Right atrium auricular region (tissue), 2 donors: Measurements from ENCODE around the gene RMND1. TPM values are rescaled to one million over a fixed set of nuclear protein-coding genes. Genes with fewer than 3 reads are reported as not detected.

ENCODE experiments used
- DNase-seq: peaks from one replicate; pipeline ENCODE4 v3.0.0-alpha.2; 2019; ENCODE audit warnings: low spot score
- H3K27ac ChIP-seq, 2 donors: fragments of 200-600 bp; sonication (generic); 1 replicate in 1 of 2; 2 replicates in 1 of 2; pipeline ENCODE4 v1.5.1; 2016 to 2019
- H3K27me3 ChIP-seq, 2 donors: fragments of 200-600 bp; sonication (generic); one replicate each; pipeline versions ENCODE4 v1.5.1 to v1.6.0; 2017 to 2019
- H3K36me3 ChIP-seq: fragments of 200-600 bp; sonication (generic); one replicate; pipeline ENCODE4 v1.5.1; 2016
- H3K4me1 ChIP-seq, 2 donors: fragments of 200-600 bp; sonication (generic); one replicate each; pipeline versions ENCODE4 v1.5.1 to v1.6.0; 2017 to 2019
- H3K4me3 ChIP-seq, 2 donors: fragments of 200-600 bp; sonication (generic); 1 replicate in 1 of 2; 2 replicates in 1 of 2; pipeline ENCODE4 v1.5.1; 2017 to 2019; ENCODE audit warnings: mild to moderate bottlenecking in 1 of 2, moderate library complexity in 1 of 2
- H3K9me3 ChIP-seq, 2 donors: fragments of 200-600 bp; sonication (generic); one replicate each; pipeline ENCODE4 v1.5.1; 2019
- total RNA-seq, 2 donors: library from RNA; depleted of rRNA; stranded (reverse); fragments of >200 nt; gene quantifications; one replicate each; pipeline ENCODE4 v1.1.0, GENCODE V29; 2016
- TF ChIP-seq, protein P1 (sequence below), 2 donors: fragments of 200-600 bp; sonication (generic); IDR thresholded peaks; one replicate each; pipeline ENCODE4 v1.5.1; 2019; ENCODE audit warnings: antibody characterized with exemption in 2 of 2

RMND1 gene
- total RNA-seq, 2 donors from 2014 or later: 8.5 to 12.5 TPM

GRCh38 chr6:151428093-151428735 is 23.7 kb downstream of the RMND1 start:
- Histone ChIP-seq H3K9me3 (no peaks in the 10 kb centered on the region), H3K4me1 (no peaks in the 10 kb centered on the region), H3K27me3 (no peaks in the 10 kb centered on the region), H3K36me3 (peaks cover 35% of the 10 kb centered on the region), H3K4me3 (no peak overlapping the region), H3K27ac (no peak overlapping the region)
- TF ChIP-seq, protein P1, sequence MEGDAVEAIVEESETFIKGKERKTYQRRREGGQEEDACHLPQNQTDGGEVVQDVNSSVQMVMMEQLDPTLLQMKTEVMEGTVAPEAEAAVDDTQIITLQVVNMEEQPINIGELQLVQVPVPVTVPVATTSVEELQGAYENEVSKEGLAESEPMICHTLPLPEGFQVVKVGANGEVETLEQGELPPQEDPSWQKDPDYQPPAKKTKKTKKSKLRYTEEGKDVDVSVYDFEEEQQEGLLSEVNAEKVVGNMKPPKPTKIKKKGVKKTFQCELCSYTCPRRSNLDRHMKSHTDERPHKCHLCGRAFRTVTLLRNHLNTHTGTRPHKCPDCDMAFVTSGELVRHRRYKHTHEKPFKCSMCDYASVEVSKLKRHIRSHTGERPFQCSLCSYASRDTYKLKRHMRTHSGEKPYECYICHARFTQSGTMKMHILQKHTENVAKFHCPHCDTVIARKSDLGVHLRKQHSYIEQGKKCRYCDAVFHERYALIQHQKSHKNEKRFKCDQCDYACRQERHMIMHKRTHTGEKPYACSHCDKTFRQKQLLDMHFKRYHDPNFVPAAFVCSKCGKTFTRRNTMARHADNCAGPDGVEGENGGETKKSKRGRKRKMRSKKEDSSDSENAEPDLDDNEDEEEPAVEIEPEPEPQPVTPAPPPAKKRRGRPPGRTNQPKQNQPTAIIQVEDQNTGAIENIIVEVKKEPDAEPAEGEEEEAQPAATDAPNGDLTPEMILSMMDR (IDR thresholded peaks at IDR 0.05): no peak
- no peak for DNase-seq

DNA sequence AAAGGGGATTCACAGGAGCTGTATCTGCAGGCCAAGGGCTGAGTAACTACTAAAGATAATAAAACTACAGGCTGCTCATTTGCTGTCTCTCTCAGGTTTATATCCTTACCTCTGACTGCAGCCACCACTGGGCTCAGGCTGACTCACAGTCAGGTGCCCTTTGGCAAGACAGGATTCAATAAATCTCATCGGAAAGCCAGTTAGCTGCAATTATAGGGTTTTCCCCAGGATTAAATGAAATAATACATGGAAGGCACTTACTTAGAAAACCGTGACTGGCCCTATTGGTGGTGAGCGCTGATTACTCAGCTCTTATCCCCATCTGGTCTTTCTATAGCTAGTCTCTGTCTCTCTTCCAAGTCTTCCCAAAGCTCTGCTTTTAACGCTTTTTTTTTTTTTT is 26.4 kb downstream of the RMND1 start:
- TF ChIP-seq, protein P1 (IDR thresholded peaks at IDR 0.05): no peak
- H3K27ac ChIP-seq: no peak overlapping the region
- DNase-seq: no peak
- no peak overlapping the region for H3K4me3 ChIP-seq
- H3K4me1 ChIP-seq: no peaks in the 10 kb centered on the region
- H3K27me3 ChIP-seq: no peaks in the 10 kb centered on the region
- peaks cover 22% of the 10 kb centered on the region for H3K36me3 ChIP-seq
- no peaks in the 10 kb centered on the region for H3K9me3 ChIP-seq

DNA sequence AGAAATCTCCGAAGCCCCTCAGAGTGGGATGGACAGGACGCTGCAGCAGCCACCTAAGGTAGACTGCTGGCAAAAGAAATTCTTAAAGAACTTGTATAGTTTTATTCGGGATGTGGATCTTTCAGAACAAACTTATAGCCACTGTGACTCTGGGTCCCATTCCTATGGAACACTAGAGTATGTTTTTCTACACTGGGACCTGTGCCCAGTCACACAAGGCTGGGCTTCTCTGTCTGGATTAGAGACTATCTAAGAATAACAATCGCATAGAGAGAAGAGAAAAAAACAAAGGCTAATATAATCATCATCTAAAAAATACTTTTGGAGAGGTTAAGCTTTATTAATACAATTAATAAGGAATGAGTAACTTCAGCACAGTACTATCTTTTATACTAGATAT is 28.9 kb downstream of the RMND1 start:
- Histone ChIP-seq H3K36me3 (peaks cover 10% of the 10 kb centered on the region), H3K27ac (no peak overlapping the region), H3K27me3 (no peaks in the 10 kb centered on the region), H3K4me3 (no peak overlapping the region), H3K4me1 (no peaks in the 10 kb centered on the region), H3K9me3 (no peaks in the 10 kb centered on the region)
- no peak for DNase-seq
- TF ChIP-seq, protein P1 (IDR thresholded peaks at IDR 0.05): no peak

DNA sequence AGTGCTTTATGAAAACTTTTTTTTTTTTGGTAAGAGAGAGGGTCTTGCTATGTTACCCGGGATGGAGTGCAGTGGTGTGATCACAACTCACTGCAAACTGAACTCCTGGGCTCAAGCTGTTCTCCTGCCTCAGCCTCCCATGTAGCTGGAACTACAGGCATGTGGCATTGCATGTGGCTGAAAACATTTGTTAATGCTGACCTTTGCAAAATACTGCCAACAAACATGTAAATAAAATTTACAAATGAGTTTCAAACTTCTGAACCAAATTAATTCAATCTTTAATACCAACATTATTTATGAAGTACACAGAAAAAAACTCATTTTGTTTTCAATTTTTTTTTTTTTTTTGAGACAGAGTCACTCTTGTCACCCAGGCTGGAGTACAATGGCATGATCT is 34.4 kb downstream of the RMND1 start:
- Histone ChIP-seq H3K4me3 (no peak overlapping the region), H3K4me1 (no peaks in the 10 kb centered on the region), H3K9me3 (no peaks in the 10 kb centered on the region), H3K27me3 (no peaks in the 10 kb centered on the region), H3K36me3 (peaks cover 19% of the 10 kb centered on the region), H3K27ac (no peak overlapping the region)
- TF ChIP-seq, protein P1 (IDR thresholded peaks at IDR 0.05): no peak
- DNase-seq: no peak

DNA sequence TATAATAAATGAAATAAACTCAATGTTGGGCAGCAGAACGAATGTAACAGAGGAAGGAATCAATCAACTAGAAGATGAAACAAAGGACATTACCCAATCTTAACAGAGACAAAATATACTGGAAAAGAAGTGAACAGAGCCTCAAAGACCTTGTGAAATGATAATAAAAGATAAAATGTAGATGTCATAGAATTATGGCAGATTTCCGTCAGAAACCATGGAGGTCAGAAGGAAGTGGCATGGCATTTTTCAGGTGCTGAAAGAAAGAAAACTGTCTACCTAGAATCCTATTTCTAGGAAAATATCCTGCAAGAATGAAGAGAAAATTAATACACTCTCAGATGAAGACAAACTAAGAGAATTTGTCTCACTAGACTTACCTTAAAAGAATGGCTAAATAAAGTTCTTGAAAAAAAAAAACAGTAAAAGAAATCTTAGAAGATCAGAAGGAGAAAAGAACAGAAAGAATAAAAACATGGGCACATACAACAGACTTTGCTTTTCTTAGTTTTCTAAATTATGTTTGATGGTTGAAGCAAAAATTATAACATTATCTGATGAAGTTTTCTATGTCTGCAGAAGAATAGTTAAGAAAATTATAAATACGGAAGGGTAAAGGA is 37.2 kb downstream of the RMND1 start:
- no peaks in the 10 kb centered on the region for H3K4me1 ChIP-seq
- no peaks in the 10 kb centered on the region for H3K27me3 ChIP-seq
- TF ChIP-seq, protein P1 (IDR thresholded peaks at IDR 0.05): no peak
- no peak overlapping the region for H3K27ac ChIP-seq
- no peak overlapping the region for H3K4me3 ChIP-seq
- peaks cover 21% of the 10 kb centered on the region for H3K36me3 ChIP-seq
- DNase-seq: no peak
- no peaks in the 10 kb centered on the region for H3K9me3 ChIP-seq
